NB4 (cell line): Measurements from ENCODE around the gene NTNG2.

ENCODE experiments used
- DNase-seq: peaks from one replicate; pipeline ENCODE4 v3.0.0; 2010; ENCODE audit warnings: low read depth
- H3K4me3 ChIP-seq: one replicate; pipeline ENCODE4 v1.5.1; 2011; ENCODE audit warnings: mild to moderate bottlenecking, low read depth, low read length, moderate library complexity
- CTCF ChIP-seq: IDR thresholded peaks from one replicate; pipeline ENCODE4 v1.5.1; 2012; ENCODE audit warnings: low read depth, low read length
- MAX ChIP-seq: IDR thresholded peaks from 2 replicates; pipeline ENCODE4 v1.6.1; 2011; ENCODE audit warnings: low read depth, low read length
- MYC ChIP-seq: IDR thresholded peaks from 2 replicates; pipeline ENCODE4 v1.6.1; 2011; ENCODE audit warnings: low read depth, low read length
- POLR2A ChIP-seq: IDR thresholded peaks from 2 replicates; pipeline ENCODE4 v1.6.1; 2011; ENCODE audit warnings: mild to moderate bottlenecking; ENCODE audit not compliant: insufficient read length; ENCODE audit errors: extremely low read depth

The NTNG2 gene

GRCh38 chr9:132216861-132217619 lies 55.2 kb downstream of the NTNG2 start:
- DNase-seq: peak; percentile 74
- H3K4me3 ChIP-seq: no peak overlapping the region
- TF ChIP-seq MYC: no peak

GRCh38 chr9:132218208-132218607 lies 56.4 kb downstream of the NTNG2 start:
- TF ChIP-seq MYC (no peak), CTCF (no peak), MAX (no peak), POLR2A (no peak)
- no peak overlapping the region for H3K4me3 ChIP-seq
- no peak for DNase-seq

- no peak for DNase-seq
- TF ChIP-seq MAX (no peak), CTCF (no peak), POLR2A (no peak), MYC (no peak)
- no peak overlapping the region for H3K4me3 ChIP-seq
Measured at GRCh38 chr9:132221941-132222340, 60.1 kb downstream of the NTNG2 start.

GRCh38 chr9:132224645-132225044 lies 62.8 kb downstream of the NTNG2 start:
- DNase-seq: no peak
- TF ChIP-seq MYC (no peak), POLR2A (no peak), CTCF (no peak), MAX (no peak)

GRCh38 chr9:132226571-132227430 lies 64.9 kb downstream of the NTNG2 start:
- TF ChIP-seq POLR2A (no peak), CTCF (no peak), MAX (no peak), MYC (no peak)
- no peak overlapping the region for H3K4me3 ChIP-seq
- no peak for DNase-seq

More at GRCh38 chr9:132224645-132225044, 62.8 kb downstream of the NTNG2 start:
- H3K4me3 ChIP-seq: no peak overlapping the region

- DNase-seq: no peak
- TF ChIP-seq MAX: no peak
- no peak for TF ChIP-seq CTCF
- no peak for TF ChIP-seq POLR2A
- TF ChIP-seq MYC: no peak
- H3K4me3 ChIP-seq: no peak overlapping the region
Measured at GRCh38 chr9:132228062-132228461, 66.2 kb downstream of the NTNG2 start.
